GM12864 (cell line): ENCODE results near the gene C2CD4D.
"Not testable (repeated sequence)": the region's sequence is repeated elsewhere in the genome, so short reads cannot be mapped to it uniquely, and the experiment has no call there.

Experiments used
- DNase-seq: peaks from one replicate; pipeline ENCODE4 v3.0.0-alpha.2; 2011; ENCODE audit warnings: low read depth
- H3K4me3 ChIP-seq: 2 replicates; pipeline ENCODE4 v1.5.1; 2011; ENCODE audit warnings: mild to moderate bottlenecking, low read depth, low read length, control low read depth
- CTCF ChIP-seq: IDR thresholded peaks from 2 replicates; pipeline ENCODE4 v1.5.1; 2011; ENCODE audit warnings: low read depth, mild to moderate bottlenecking, moderate library complexity, low read length, control low read depth, inconsistent platforms; ENCODE audit errors: missing control alignments

C2CD4D gene

DNA sequence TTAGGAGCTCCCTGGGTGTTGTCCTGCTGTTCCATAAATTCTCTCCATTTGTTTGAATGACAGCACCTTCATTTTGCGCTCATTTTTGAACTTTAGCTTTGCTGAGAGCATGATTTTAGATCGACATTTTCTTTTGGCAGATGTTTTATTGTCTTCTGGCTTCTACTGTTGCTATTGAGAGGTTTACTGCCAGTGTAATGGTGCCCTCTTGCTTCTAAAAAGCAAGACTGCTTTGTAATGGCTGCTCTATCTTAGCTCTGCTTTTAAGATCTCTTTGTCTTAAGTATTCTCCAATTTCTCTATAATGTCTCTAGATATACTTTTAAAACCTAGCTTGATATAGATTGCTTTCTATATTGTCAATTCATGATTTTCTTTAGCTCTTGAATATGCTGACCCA is 41.9 kb upstream of the C2CD4D start:
- DNase-seq, result no peak
- TF ChIP-seq CTCF, result no peak
- H3K4me3 ChIP-seq, result no peak overlapping the region

GRCh38 chr1:151875419-151876097 is 35.9 kb upstream of the C2CD4D start:
- no peak for DNase-seq
- H3K4me3 ChIP-seq, result no peak overlapping the region
- no peak for TF ChIP-seq CTCF

GRCh38 chr1:151872776-151873175 is 33.2 kb upstream of the C2CD4D start:
- DNase-seq, H3K4me3 ChIP-seq: not testable (repeated sequence)

DNA sequence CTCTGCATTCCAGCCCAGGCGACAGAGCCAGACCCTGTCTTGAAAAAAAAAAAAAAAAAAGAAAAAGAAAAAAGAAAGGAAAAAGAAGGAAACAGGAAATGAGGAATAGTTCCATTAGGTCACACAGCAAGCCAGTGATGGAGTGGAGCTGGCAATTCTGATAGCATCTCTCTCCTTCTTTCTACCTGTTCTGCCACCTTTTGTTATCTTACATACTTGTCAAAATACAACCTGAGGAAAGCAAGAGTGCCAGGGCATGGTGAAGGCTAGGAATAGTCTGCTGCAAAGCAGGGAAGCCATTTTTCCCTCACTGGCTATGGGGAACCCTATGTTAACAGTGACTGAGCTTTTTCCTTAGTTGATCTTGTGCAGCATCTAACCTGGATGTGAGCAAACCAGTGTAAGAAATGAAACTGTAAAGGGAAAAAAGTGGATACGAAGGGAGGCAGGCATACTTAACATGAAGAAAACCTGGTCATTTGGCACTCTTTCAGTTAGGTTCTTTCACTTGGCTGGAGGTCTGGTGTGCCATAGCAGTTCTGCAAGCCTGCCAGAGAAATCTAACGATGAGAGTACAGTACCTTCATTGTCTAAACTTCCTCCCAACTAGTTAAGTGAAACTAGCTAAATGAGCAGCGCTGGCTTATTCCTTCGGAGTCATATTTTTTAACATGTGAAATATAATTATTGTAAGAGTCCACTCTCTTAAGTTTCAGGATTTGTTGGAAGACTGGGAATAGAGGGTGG is 31.8 kb upstream of the C2CD4D start:
- no peak for TF ChIP-seq CTCF
- no peak overlapping the region for H3K4me3 ChIP-seq
- DNase-seq, result no peak

DNA sequence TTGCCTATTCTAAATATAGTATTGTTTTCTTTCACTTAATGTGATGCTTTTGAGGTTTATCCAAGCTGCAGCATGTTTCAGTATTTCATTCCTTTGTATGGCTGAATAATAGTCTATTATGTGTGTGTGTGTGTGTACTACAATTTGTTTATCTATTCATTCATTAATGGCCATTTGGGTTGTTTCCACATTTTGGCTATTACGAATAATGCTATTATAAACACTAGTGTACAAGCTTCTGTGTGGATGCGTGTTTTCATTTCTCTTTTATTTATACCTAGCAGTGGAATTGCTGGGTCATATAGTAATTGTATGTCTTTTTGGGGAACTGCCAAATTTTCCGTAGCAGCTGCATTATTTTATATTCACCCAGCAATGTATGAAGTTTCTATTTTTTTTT is 28.9 kb upstream of the C2CD4D start:
- TF ChIP-seq CTCF, result no peak
- no peak for DNase-seq
- H3K4me3 ChIP-seq, result no peak overlapping the region

DNA sequence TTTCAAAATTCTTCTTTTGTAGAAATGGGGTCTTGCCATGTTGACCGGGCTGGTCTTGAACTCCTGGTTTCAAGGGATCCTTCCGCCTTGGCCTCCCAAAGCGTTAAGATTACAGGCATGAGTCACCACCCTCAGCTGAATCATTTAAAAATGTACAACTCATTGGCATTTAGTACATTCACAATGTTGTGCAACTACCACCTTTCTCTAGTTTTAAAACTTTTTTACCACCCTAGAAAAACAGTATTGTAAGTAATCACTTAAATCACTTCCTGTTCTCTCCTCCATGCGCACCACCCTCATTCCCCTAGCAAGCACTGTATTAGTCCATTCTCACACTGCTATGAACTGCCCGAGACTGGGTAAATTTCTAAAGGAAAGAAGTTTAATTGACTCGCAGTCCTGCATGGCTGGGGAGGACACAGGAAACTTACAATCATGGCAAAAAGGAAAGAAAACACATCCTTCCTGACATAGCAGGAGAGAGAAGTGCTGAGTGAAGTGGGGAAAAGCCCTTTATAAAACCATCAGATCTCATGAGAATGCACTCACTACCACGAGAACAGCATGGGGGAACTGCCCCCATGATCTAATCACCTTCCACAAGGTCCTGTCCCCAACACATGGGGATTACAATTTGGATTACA is 28.3 kb upstream of the C2CD4D start:
- DNase-seq, result no peak
- no peak overlapping the region for H3K4me3 ChIP-seq
- no peak for TF ChIP-seq CTCF

DNA sequence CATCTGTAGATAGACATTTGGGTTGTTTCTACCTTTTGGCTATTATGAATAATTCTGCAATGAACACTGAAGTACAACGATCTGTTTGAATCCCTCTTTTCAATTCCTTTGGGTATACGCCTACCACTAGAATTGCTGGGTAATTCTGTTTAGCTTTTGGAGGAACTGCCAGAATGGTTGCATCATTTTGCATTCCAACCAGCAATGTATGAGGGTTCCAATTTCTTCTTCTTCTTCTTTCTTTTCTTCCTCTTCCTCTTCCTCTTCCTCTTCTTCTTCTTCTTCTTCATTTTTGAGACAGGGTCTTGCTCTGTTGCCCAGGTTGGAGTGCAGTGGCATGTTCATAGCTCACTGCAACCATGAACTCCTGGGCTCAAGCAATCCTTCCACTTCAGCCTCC is 27.7 kb upstream of the C2CD4D start:
- no peak overlapping the region for H3K4me3 ChIP-seq
- TF ChIP-seq CTCF, result no peak
- no peak for DNase-seq
